ENCODE results near the gene VPS72. TPM values are rescaled to one million over a fixed set of nuclear protein-coding genes. Genes with fewer than 3 reads are reported as not detected.

The VPS72 gene
- total RNA-seq, 1 experiment from 2014 or later, result 207 TPM

DNA sequence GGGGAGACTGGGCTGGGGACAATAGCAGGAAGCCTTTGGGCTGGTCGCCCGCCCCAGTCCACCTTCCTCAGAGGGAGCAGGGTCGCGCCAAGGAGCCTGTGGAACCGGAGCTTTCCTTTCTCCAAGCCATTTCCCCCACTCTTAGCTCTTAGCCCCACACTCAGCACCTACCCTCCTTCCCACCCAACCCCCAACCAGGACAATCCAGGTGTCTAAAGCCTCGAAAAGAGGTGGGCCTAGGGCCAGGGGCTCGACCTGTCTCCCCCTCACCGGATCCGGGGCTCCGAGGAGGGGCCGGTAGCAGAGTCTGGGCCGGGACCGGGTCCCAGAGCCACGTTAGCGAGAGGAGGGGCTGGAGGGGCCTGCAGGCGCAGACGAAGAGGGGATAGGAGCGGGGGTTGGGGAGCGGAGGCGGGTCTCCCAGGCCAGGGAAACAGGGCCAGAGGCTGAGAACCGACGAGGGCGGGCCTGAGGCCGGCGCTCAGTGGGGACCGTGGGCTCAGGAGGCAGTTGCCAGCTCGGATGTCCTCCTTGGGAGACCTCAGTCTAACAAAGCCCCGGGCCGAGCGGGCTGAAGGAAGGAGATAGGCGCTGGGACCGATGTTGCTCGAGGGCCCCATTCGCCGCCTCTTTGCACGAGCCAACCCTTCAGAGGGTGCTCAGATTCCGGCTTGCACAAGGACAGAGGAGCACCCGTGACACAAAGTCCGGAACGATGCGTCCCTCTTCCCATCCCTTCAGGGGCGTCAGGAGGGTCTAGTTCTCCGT is 44.5 kb downstream of the VPS72 start:
- no peak for DNase-seq (ENCODE audit: low spot score)

- DNase-seq (ENCODE audit: low spot score), result no peak
Measured at GRCh38 chr1:151144474-151145303, 45.3 kb downstream of the VPS72 start.

DNA sequence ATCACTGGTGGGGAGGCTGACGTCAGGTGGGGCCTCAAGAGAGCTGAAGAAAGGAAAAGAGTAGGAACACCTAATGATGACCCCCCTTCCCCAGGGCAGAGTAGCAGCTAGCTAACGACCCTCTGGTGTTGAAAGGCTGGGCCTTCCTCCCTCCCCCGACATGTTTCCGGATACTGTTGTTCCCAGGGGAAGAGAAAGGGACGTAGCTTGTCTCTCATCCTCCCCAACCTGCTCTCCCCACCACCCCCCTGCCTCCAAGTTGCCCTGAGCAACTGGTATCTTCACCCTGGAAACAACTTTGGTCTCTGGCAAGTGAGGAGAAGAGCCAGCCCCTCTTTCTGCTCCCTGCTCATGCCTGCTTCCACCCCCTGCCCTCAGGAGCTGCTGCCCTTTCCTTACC is 46.0 kb downstream of the VPS72 start:
- no peak for DNase-seq (ENCODE audit: low spot score)

DNA sequence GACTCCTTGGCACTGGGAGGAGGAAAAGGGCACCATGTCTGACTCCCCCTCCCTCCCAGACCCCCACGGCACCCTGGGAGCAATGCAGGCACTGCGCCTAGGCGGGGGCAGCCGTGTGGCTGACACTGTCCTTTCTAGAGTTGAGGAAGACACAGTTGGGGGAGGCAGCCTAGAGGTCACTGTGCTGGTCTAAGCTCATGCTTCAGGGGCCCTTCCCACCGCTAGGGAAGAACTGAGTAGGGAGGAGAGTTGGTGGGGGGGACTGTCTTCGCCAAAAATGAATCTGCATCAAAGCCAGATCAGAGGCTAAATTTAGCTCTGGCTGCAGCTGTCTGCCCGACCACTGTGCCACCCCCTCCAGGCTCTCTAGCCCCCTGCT is 47.0 kb downstream of the VPS72 start:
- no peak for DNase-seq (ENCODE audit: low spot score)

GRCh38 chr1:151142411-151143056 is 47.5 kb downstream of the VPS72 start:
- DNase-seq (ENCODE audit: low spot score), result no peak

DNA sequence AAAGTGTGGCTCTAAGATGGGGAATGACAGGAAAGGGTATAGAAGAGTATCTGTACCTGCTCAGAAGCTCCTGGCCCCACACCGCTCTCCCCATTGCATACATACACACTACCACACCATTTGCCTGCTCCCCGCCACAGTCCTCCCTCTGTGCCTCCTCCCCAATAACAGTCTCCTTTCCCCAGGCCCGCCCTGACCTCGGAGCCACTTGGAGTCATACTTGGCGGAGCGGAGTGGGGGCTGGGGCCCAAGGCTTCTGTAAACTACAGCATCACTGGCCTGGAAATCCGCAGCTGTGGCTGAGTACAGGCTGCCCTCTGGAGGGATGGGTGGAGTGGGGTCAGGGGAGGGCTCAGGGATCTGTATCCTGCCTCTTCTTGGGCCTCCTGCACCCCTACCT is 52.2 kb downstream of the VPS72 start:
- DNase-seq (ENCODE audit: low spot score), result no peak

DNA sequence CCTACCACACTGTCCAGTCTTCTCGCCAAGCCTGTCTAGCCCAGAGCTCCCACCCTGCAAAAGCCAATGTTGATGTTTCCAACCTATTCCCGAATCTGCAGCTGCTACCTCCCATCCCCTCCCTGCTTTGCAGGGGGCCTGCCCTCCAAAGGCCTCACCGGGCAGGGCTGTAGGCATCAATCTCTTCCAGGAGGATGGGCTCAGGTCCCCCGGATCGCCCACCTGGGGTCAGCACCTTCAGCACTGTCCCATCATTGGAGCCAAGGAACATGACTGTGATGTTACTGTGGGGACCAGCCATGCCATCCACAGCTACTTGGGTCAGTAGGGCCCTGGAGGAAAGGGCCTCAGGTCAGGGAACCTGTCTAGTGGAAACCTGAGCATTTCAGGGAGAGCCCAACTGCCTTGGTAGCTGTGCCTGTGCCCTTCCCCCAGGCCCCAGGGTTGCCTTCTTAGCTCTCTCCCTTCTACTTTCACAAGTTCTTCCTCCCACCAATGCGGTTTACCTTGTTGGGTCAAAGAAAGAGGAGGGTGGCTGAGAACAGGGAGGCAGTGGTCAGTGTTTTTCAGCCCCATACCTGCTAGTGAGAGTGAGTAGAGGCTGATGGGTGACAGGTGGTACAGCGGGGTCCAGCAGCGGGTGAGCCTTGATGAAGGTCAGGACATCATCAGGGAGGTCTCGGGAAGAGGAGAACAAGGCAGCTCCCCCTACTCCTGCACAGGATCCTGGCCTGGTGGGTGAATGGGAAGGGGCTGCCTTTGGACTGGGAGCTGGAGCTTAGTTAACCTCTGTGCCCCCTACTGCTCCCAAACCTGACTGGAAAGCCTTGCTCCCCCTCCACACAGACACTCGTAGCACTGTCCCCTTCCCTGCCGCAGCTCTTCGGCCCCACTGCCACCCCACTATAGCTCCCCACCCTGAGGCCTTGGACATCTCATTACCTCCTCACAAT is 54.3 kb downstream of the VPS72 start:
- no peak for DNase-seq (ENCODE audit: low spot score)

- DNase-seq (ENCODE audit: low spot score), result no peak
Measured at GRCh38 chr1:151134991-151135390, 55.0 kb downstream of the VPS72 start.

DNA sequence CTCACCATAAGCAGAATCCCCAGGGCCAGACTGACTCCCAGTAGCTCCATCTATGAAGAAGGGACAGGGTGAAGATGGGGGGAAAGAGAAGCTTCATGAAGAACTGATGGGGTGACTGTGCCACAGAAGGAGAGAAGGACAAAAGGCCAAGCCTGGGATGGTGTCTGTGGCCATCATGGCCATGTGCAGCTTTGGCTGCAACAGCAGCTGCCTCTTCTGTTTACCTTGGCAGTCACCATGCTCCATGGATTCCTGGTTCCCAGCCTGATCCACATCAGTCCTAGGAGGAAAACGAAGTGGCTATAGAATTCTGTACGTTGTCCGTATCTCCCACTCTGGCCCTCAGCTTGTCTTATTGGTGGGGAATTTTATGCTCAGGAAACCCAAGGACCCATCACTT is 55.6 kb downstream of the VPS72 start:
- DNase-seq (ENCODE audit: low spot score), result no peak

- DNase-seq (ENCODE audit: low spot score), result no peak
Measured at GRCh38 chr1:151133018-151133806, 56.8 kb downstream of the VPS72 start.

- no peak for DNase-seq (ENCODE audit: low spot score)
Measured at GRCh38 chr1:151132335-151133017, 57.5 kb downstream of the VPS72 start.

DNA sequence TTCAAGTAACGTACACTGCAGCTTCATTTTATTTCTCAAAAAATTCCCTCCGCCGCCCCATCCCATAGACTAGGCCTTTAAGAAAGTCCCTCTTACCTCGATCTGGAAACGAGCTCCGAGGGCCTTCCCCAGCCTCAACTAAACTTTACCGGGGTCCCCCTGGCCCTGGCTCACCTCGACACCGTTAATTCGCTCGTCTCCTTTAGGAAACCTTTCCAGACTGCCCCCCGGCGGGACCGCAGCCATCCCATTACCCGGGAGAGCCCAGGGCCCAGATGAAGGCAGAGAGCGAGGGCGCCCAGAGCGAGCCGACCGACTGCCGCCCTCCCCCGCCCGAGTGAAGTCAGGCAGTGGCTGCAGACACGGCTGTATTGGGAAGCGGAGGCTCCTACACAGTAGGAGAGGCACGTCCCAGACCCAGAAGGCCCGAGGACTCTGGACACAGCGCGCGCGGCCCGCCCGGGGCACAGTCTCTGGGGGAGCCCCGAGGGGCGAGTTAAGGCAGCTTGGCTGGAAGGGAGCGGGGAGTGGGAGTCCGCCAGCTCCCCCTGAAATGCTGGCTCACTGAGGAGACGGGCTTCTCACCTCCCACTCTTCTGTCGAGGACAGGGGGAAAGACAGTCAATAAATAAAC is 58.2 kb downstream of the VPS72 start:
- DNase-seq (ENCODE audit: low spot score), result no peak

DNA sequence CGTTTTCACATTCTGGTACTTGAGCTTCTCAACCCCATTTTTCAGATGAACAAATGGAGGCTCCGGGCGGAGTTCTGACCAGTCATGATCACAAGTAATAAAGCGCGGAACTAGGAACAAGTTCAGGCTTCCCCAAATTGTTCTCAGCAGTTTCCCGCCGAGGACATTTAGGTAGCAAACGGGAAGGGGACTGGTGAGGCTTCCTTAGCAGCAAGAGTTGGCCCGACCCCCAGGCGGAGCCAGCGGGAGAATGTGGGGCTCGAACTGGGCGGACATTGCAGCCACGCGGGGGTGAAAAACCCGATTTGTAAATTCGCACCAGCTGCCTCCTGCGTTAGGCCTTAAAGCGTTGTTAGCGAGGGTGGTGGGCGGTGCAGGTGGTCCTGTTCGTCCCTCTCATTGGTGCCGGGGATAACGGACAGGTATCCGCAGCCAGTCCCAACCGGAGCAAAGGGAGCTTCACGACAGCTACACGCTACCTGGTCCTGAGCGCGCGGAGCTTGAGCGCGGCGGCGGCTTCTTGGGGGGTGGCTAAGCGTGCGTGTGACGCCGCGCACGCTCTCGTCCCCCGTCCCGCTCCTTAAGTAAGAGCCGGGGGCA is 58.9 kb downstream of the VPS72 start:
- no peak for DNase-seq (ENCODE audit: low spot score)

DNA sequence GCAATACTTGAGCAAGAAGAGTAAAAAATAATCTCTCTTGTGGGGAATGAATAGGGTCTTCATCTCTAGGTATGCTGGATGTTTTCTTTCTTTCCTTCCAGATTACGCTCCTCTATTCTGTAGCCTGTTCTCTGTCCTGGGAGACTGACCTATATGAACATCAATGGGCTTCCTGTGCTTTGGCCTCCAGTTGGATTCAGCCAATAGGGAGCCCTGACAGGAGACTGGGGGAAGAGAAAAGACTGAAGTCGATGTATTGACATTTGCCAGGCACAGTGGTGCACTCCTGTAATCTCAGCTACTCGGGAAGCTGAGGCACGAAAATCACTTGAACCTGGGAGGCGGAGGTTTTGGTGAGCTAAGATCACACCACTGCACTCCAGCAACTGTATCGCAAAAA is 61.2 kb downstream of the VPS72 start:
- no peak for DNase-seq (ENCODE audit: low spot score)

Other genes with a start within 250 kb of the VPS72 start
- gene CERS2, start 215.4 kb downstream of the VPS72 start, total RNA-seq (2014; rRNA removed; shearing (Covaris generic)), result 376 and 393 TPM in 2 replicates
- gene ANXA9, start 207.9 kb downstream of the VPS72 start, total RNA-seq (2014; rRNA removed; shearing (Covaris generic)), result 18.2 and 20.6 TPM in 2 replicates
- 9.3 and 10.6 TPM in 2 replicates for gene MINDY1, start 183.3 kb downstream of the VPS72 start, total RNA-seq (2014; rRNA removed; shearing (Covaris generic))
- 18.8 and 19.0 TPM in 2 replicates for gene PRUNE1, start 181.7 kb downstream of the VPS72 start, total RNA-seq (2014; rRNA removed; shearing (Covaris generic))
- gene BNIPL, start 153.6 kb downstream of the VPS72 start, total RNA-seq (2014; rRNA removed; shearing (Covaris generic)), result 0.38 and 0.86 TPM in 2 replicates
- 3.7 and 6.9 TPM in 2 replicates for gene C1orf56, start 142.4 kb downstream of the VPS72 start, total RNA-seq (2014; rRNA removed; shearing (Covaris generic))
- gene CDC42SE1, start 130.6 kb downstream of the VPS72 start, total RNA-seq (2014; rRNA removed; shearing (Covaris generic)), result 149 and 150 TPM in 2 replicates
- gene MLLT11, start 129.8 kb downstream of the VPS72 start, total RNA-seq (2014; rRNA removed; shearing (Covaris generic)), result 99.2 and 101 TPM in 2 replicates
- 2.9 and 4.7 TPM in 2 replicates for gene GABPB2, start 119.4 kb downstream of the VPS72 start, total RNA-seq (2014; rRNA removed; shearing (Covaris generic))
- 2.5 and 4.4 TPM in 2 replicates for gene SEMA6C, start 43.6 kb downstream of the VPS72 start, total RNA-seq (2014; rRNA removed; shearing (Covaris generic))
- not detected in 2 replicates for gene TNFAIP8L2, start 33.5 kb downstream of the VPS72 start, total RNA-seq (2014; rRNA removed; shearing (Covaris generic))
- gene LYSMD1, start 24.3 kb downstream of the VPS72 start, total RNA-seq (2014; rRNA removed; shearing (Covaris generic)), result 19.6 and 21.6 TPM in 2 replicates
- 105 and 107 TPM in 2 replicates for gene SCNM1, start 24.1 kb downstream of the VPS72 start, total RNA-seq (2014; rRNA removed; shearing (Covaris generic))
- 0.17 and 0.57 TPM in 2 replicates for gene TMOD4, start 14.2 kb downstream of the VPS72 start, total RNA-seq (2014; rRNA removed; shearing (Covaris generic))
- gene PIP5K1A, start 8.4 kb upstream of the VPS72 start, total RNA-seq (2014; rRNA removed; shearing (Covaris generic)), result 87.5 and 102 TPM in 2 replicates
- 568 and 570 TPM in 2 replicates for gene PSMD4, start 64.5 kb upstream of the VPS72 start, total RNA-seq (2014; rRNA removed; shearing (Covaris generic))
- 34.7 and 36.2 TPM in 2 replicates for gene ZNF687, start 92.1 kb upstream of the VPS72 start, total RNA-seq (2014; rRNA removed; shearing (Covaris generic))
- 86.6 and 99.4 TPM in 2 replicates for gene PI4KB, start 137.2 kb upstream of the VPS72 start, total RNA-seq (2014; rRNA removed; shearing (Covaris generic))
- gene RFX5, start 157.1 kb upstream of the VPS72 start, total RNA-seq (2014; rRNA removed; shearing (Covaris generic)), result 73.0 and 104 TPM in 2 replicates
- gene SELENBP1, start 182.5 kb upstream of the VPS72 start, total RNA-seq (2014; rRNA removed; shearing (Covaris generic)), result 0.22 and 0.41 TPM in 2 replicates
- 1,122 and 1,186 TPM in 2 replicates for gene PSMB4, start 209.4 kb upstream of the VPS72 start, total RNA-seq (2014; rRNA removed; shearing (Covaris generic))